SK-N-SH treated with all-trans-retinoic acid at 6 μM for 48 hours (cell line): ENCODE data around the gene METTL27.

Experiments used
- CREB5 ChIP-seq: fragments of 250-450 bp; sonication (Bioruptor Pico); IDR thresholded peaks from 2 replicates; pipeline ENCODE4 v1.5.1; 2020; ENCODE audit warnings: low read depth, mild to moderate bottlenecking, moderate library complexity
- CSRNP3 ChIP-seq: fragments of 250-450 bp; sonication (Bioruptor Pico); IDR thresholded peaks from 2 replicates; pipeline ENCODE4 v1.5.1; 2021; ENCODE audit warnings: mild to moderate bottlenecking, moderate library complexity
- ESRRG ChIP-seq: fragments of 250-450 bp; sonication (Bioruptor Pico); IDR thresholded peaks from 2 replicates; pipeline ENCODE4 v1.6.1; 2021; ENCODE audit warnings: mild to moderate bottlenecking
- GLIS3 ChIP-seq: fragments of 250-450 bp; sonication (Bioruptor Pico); IDR thresholded peaks from 2 replicates; pipeline ENCODE4 v1.5.0; 2020; ENCODE audit warnings: mild to moderate bottlenecking, moderate library complexity
- ISL1 ChIP-seq: fragments of 250-450 bp; sonication (Bioruptor Pico); IDR thresholded peaks from 2 replicates; pipeline ENCODE4 v2.1.2; 2022; ENCODE audit warnings: mild to moderate bottlenecking, moderate library complexity
- OSR1 ChIP-seq: fragments of 250-450 bp; sonication (Bioruptor Pico); IDR thresholded peaks from 2 replicates; pipeline ENCODE4 v1.8.0; 2022; ENCODE audit warnings: moderate library complexity, mild to moderate bottlenecking, inconsistent platforms
- PATZ1 ChIP-seq: fragments of 250-450 bp; sonication (Bioruptor Pico); IDR thresholded peaks from 2 replicates; pipeline ENCODE4 v1.8.0; 2020; ENCODE audit warnings: mild to moderate bottlenecking, moderate library complexity, borderline replicate concordance
- POU6F1 ChIP-seq: fragments of 250-450 bp; sonication (Bioruptor Pico); IDR thresholded peaks from 2 replicates; pipeline ENCODE4 v1.8.0; 2021; ENCODE audit warnings: low read depth, mild to moderate bottlenecking, moderate library complexity, borderline replicate concordance
- TOX ChIP-seq: fragments of 250-450 bp; sonication (Bioruptor Pico); IDR thresholded peaks from 2 replicates; pipeline ENCODE4 v1.8.0; 2021; ENCODE audit warnings: mild to moderate bottlenecking, moderate library complexity, borderline replicate concordance
- TSHZ2 ChIP-seq: fragments of 250-450 bp; sonication (Bioruptor Pico); IDR thresholded peaks from 2 replicates; pipeline ENCODE4 v1.5.0; 2020; ENCODE audit warnings: mild to moderate bottlenecking, moderate library complexity
- ZC3H10 ChIP-seq: fragments of 250-450 bp; sonication (Bioruptor Pico); IDR thresholded peaks from 2 replicates; pipeline ENCODE4 v1.5.1; 2021; ENCODE audit warnings: mild to moderate bottlenecking, moderate library complexity

GRCh38 chr7:73858807-73859206, 16.5 kb upstream of the METTL27 start:
- TF ChIP-seq TOX (CRISPR knock-in tag) (no peak), PATZ1 (CRISPR knock-in tag) (no peak), ZC3H10 (CRISPR knock-in tag) (no peak), OSR1 (CRISPR knock-in tag) (no peak), POU6F1 (no peak), CREB5 (CRISPR knock-in tag) (no peak), CSRNP3 (no peak), TSHZ2 (CRISPR knock-in tag) (no peak), GLIS3 (no peak), ESRRG (CRISPR knock-in tag) (no peak), ISL1 (CRISPR knock-in tag) (no peak)
